GM19025 (cell line): Measurements from ENCODE around the gene BTF3L4.

Experiments
- ATAC-seq: cut with Tn5 transposase; IDR thresholded peaks from one replicate; pipeline ENCODE4 v1.9.1; 2021; ENCODE audit warnings: mild to moderate bottlenecking, low read depth, moderate library complexity; ENCODE audit not compliant: unreplicated experiment

Gene BTF3L4

DNA sequence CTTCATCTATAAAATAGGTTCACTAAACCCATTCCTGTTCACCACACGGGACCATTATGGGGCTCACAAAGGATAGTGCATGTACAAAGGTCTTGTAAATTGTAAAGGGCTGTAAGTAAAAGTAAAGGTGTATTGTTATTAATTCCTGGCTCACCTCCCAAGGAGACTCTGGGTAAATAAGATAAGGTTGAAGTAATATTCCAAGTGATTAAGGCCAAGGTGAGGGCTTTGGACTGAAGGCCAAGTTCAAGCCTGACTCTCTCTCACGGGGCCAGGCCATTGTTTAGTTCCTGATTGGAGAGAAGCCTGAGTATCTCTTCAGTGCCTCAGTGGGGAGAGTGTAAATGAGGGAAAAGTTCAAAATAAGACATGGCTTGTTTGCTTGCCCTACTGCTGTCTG, 66.3 kb downstream of the BTF3L4 start:
- no peak for ATAC-seq

DNA sequence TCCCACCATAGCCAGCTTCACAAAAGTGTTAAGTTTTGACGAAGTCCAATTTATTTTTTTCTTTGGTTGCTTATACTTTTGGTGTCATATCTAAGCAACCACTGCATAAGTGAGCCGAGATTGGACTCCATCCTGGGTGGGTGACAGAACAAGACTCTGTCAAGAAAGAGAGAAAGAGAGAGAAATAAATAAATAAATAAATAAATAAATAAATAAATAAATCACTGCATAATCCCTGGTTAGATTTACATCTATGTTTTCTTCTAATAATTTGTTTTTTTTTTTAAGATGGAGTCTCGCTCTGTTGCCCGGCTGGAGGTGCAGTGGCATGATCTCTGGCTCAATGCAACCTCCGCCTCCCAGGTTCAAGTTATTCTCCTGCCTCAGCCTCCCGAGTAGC, 67.5 kb downstream of the BTF3L4 start:
- no peak for ATAC-seq

- ATAC-seq = no peak
These were observed 69.8 kb downstream of the BTF3L4 start for GRCh38 chr1:52125736-52126359.

GRCh38 chr1:52127181-52128180, 71.4 kb downstream of the BTF3L4 start:
- ATAC-seq = no peak

- ATAC-seq = peak; percentile 46
These were observed 83.9 kb downstream of the BTF3L4 start for GRCh38 chr1:52139817-52140540.
